Measurements from ENCODE around the gene ANKRD24.
"Not testable (repeated sequence)": the region's sequence is repeated elsewhere in the genome, so short reads cannot be mapped to it uniquely, and the experiment has no call there.

The ANKRD24 gene

DNA sequence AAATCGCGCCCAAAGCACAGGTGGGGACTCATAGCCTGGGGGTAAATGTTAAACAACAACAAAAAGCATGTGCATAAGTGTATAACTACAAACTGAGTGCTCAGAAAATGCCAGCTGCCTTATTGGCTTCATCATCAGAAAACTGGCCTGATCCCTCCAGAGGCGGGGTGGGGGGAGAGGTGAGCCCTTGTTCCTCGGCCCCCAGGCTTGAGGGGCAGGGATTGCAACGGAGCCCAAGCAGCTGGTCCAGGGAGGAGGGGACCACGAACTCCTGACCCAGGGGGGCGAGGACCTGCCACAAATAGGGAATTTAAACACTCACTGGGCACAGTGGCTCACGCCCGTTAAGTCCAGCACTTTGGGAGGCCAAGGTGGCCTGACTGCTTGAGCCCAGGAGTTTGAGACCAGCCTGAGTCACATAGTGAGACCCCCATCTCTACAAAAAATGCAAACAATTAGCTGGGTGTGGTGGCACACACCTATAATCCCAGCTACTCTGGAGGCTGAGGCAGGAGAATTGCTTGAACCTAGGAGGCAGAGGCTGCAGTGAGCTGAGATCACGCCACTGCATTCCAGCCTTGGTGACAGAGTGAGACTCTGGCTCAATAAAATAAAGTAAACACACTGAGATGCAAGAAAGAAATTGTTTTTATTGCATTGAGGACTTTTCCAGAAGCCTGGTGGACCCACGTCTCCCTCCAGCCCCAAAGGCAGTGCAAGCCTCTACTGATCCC, 8.8 kb upstream of the ANKRD24 start:
- DNase-seq (ENCODE audit: low read depth) = no peak

DNA sequence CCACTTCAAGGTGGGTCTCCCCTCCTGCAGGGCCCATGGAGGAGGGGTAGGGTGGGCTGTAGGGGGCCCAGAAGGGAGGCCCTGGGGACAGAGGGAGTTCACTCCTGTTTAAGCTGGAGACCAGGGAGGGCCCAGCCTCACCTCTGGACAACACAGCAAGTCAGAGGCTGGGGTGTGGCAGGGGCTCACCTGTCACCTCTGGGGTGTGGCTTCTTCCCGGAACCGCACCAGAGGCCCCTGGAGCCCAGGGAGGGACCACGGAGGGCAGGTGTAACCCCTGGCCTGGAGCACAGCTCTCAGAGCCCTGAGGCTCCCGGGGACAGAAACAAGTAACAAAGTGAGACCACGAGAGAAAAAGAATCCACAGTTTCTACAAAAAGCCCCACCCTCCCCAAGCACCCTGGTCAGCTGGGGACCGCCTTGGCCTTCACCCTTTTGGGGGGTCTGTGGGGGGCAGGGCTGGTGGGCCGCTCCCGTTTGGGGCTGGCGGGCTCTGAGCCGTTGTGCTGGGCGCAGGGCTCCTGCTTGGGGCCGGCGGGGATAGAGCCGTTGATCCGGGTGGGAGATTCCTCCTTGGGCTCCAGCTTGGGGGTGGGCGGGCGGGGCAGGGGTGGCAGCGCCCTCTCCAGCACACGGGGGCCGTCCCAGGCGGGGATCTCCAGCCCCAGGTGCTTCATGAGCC, 8.1 kb upstream of the ANKRD24 start:
- no peak for DNase-seq (ENCODE audit: low read depth)

DNA sequence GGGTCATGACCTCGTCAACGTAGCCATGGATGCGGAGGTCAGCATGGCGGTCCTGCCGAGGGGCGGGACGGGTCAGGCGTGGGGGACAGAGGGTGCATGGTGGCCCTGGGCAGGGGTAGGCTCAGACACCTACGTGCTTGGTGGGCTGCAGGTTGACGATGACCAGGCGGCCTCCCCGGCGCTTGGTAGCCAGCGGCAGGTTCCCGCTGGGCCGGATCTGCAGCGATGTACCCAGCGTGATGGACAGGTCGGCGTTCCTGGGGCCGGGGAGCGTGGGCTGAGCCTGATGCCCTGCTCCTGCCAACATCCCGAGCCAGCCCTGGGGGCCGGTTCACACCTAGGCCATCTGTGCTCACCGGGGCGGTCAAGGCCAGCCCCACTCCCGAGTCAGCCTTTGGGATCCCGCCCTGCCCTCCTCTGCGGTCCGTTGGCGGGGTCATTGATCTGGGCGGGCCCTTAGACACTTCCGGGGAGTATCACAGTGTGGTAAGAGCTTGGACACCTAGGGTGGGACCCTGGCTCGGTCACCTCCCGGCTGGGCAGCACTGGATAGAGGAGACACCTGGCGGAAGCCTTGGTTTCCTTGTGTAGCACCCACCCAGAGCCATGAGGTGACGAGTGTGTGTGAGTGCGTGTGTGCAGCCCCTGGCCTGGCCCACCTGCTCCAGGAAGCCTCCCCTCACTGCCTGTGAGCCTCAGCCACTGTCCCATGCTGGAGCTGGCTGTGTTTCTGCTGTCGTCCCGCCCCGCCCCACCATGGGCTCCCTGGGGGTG, 7.4 kb upstream of the ANKRD24 start:
- no peak for DNase-seq (ENCODE audit: low read depth)

DNA sequence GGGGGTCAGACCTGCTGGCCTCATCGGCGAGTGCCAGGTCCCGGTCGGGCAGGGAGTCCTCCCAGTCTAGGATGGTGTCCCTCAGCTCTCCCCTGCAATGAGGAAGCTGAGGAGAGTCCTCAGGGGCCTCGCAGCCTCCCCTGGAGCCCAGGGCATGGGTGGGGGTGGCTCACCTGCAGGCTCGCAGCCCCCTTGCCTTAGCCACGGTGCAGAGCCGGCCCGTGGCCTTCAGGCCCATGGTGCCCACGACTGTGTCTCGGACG, 6.9 kb upstream of the ANKRD24 start:
- no peak for DNase-seq (ENCODE audit: low read depth)

DNA sequence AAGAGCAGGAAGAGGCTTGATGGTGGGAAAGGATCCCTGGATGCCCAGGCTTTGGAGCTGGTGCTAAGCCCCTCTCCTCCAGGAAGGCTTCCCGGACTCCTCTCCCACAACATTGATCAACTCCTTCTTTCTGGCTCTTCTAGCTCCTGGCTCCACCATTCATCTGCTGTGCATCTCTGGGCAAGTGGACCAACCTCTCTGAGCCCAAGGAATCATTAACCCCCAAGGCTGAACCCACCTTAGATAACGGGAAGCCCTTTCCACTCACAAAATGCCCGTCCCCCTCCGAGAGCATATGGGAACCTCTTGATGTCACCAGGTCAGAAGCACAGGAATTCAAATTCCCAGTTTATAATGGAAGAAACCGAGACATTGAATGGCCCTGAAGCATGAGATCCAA, 5.3 kb upstream of the ANKRD24 start:
- DNase-seq (ENCODE audit: low read depth) = no peak

DNA sequence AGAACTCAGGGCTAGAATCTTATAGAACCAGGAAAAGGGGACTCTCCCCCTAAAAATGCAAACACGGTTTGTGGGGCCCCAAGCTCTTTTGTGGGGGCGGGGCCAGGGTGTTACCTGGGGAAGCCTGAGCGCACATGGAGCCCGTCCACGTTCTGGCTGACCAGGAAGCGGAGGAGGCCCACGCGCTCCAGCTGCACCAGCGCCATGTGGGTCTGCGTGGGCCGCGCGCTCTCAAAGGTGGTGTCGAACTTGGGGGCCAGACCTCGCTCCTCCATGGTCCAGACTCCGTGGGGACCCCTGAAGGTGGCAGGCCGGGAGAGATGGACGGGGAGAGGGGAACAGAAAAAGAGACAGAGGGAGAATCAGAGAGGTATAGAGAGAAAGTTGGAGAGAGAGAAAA, 3.5 kb upstream of the ANKRD24 start:
- no peak for DNase-seq (ENCODE audit: low read depth)

DNA sequence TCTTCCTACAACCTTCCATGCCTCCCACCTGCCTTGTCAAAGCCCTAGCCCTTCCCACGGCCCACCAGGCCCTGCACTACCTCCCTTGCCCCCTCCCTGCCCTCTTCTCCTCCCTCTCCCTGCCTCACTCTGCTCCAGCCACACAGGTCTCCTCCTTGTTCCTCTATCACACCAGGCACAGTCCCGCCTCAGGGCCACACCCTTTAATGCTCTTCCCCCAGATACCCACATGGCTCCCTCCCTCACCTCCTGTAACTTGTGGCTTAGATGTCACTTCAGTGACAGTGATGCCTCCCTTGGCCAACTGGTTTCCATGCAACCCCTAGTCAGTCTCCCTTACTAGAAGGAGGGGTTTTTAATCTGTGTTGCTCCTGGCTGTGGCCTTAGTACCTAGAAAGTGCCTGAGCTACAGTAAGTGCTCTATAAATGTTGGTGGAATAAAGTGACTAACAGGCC, 1.4 kb upstream of the ANKRD24 start:
- DNase-seq (ENCODE audit: low read depth) = no peak

DNA sequence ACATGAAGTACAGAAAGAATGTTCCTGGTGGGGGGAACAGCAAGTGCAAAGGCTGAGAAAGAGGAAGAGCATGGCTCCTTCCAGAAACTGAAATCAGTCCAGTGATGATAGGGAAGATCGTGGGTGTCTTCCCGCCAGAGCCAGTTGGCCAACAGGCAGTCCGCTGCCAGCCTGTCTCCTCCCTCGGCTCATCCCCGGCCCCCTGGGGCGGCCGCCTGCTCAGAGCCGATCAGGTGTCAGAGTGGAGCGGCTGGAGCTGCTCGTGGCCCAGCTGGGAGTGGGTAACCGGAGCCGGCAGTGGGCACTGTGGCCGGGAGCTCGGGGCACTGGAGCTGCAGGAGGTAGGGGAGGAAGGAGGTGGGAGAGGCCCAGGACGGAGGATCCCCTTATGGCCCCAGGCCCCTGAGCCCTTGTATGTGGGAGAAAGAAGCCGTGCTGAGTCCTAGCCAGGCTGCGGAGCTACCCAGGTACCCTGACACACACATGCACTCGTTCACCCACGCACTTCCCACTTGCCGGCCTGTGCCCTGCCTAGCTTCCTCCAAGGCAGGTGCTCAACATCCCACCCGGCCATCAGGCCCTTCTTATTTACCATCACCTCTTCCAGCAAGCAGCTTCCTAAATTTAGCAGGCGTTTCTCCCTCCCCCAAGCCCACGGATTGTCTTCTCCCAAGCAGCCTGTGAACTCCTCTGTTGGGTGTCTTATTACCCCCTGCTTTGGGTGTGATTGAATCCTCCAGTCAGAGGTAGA, 1.7 kb downstream of the ANKRD24 start:
- DNase-seq (ENCODE audit: low read depth) = no peak

DNA sequence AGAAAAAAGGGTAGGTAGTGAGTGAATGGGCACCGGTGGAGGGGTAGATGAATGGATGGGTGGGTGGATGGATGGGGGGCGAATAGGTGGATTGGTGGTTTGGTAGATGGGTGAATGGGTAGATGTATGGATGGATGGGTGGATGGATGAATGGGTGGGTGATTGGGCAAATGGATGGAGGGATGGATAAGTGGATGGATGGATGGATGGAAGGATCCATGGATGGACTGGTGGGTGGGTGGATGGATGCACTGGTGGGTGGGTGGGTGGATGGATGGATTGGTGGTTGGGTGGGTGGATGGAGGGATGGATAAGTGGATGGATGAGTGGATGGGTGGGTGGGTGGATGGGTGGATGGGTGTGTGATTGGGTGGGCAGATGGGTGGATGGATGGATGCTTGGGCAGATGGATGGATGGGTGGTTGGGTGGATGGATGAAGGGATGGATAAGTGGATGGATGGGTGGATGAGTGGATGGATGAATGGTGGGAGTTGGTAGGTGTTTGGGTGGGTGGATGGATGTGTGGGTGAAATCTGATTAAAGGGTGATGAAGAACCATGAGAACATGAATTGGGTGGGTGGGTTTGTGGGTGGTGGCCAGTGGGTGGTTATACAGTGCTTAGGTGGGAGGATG, 2.3 kb downstream of the ANKRD24 start:
- DNase-seq (ENCODE audit: low read depth) = no peak

DNA sequence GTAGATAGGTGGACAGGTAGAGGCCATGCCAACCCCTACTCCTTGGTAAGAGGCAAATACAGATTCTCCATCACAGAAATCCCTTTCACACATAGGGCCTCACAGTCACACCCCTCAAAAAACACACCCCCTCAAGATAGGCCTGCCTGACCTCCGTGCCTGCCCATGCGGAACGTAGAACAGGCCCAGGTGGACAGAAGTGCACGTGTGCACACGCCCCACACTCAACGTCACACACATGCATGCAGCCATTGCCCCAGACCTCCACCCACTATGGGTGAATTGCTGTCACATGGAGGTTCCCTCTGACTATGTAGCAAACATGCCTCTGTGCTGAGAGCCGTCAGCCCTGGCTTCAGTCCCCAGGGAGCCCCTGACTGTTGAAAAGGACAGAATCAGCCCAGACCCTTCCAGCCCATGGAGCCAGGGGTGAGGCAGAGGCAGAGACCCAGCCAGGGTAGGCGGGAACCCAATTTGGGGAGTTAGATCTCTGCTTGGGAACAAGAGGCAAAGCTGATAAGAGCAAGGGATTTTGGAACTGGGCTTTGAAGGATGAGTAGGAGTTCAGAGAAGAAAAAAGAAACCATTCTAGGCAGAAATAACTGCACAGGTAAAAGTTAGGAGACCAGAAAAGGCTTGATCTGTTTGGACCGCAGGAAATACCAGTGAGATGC, 3.1 kb downstream of the ANKRD24 start:
- no peak for DNase-seq (ENCODE audit: low read depth)

DNA sequence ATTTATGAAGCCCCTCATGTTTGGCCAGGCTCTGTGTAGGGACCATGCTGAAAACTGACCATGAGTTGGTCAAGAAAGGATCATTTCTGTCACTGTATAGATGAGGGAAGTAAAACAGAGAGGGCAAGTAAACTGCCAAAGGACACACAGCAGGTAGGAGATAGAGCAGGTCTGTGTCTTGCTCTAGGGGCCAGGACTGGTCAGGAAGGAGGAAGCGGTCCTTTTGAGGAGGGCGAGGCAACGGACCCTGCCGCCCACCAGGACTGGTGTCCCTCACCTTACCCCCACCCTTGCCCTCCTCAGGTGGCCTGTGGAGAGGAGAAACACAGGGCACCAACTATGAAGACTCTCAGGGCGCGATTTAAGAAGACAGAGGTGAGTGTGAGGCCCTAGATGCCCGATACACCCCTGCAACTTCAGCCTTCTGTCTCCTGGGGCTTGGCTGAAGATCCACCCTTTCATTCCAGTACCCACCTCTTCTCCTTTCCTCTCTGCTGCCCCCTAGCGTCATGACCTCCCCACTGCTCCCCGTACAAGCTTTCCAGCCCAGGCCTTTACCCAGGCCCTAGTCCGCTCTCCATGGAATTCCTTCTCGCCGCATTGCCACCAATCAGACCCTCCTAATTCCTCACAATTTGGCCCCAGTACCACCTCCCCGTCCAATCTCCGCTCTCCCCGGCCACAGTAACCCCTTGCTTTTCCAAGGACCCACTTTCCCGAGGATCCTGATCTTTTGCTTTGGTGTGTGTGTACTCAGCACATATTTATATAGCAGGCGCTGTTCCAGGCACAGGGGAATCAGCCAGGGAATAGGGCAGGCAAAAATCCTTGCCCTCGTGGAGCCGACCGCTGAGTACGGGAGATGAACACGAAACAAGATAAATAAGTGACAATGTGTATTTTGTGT, 3.9 kb downstream of the ANKRD24 start:
- peak; percentile 64 for DNase-seq (ENCODE audit: low read depth)

DNA sequence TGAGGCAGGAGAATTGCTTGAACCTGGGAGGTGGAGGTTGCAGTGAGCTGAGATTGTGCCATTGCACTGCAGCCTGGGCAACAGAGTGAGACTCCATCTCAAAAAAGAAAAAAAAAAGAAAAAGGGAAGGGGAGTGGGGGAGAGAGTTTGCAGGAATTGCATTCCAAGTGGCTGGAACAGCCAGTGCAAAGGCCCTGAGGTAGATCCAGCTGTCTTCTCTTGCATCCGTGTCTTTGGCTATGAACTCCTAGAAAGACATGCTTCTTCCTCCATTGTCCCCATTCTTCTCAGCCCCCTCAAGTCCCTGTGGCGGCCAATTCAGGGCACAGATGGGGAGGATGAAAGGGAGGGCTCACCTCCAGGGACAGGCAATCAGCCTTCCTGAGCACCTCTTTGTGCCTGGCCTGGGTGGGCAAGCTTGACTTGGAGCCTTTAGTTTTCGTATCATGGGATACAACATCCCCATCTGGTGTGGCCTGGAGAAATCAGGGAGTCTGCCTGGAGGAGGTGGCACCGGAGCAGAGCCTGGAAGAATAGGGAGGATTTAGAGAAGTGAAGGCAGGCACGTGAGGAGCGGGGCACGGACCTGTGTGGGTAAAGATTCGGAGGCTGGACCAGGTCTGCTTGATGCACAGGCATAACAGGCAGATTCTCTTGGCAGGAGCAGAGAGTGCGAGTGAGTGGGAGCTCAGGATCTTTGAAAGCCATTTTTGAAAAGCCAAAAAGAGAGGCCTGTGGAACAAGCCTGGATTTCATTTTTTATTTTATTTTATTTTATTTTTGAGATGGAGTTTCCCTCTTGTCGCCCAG, 5.0 kb downstream of the ANKRD24 start:
- no peak for DNase-seq (ENCODE audit: low read depth)

DNA sequence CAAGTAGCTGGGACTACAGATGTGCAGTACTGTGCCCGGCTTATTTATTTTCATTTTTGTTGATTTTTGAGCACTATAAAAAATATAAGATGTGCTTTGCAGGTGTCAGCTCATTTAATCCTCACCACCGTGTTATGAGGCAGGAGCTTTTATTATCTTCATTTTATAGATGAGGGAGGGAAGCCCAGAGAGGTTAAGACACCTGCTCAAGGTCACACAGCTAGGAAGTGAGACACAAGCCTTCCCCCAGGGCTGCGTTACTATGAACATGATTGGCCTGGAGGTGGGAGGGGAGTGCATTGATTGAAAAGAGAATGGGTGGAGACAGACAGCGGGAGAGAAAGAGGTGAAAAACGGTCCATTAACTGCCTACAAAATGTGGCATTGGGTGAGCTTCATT, 7.2 kb downstream of the ANKRD24 start:
- DNase-seq (ENCODE audit: low read depth) = no peak

DNA sequence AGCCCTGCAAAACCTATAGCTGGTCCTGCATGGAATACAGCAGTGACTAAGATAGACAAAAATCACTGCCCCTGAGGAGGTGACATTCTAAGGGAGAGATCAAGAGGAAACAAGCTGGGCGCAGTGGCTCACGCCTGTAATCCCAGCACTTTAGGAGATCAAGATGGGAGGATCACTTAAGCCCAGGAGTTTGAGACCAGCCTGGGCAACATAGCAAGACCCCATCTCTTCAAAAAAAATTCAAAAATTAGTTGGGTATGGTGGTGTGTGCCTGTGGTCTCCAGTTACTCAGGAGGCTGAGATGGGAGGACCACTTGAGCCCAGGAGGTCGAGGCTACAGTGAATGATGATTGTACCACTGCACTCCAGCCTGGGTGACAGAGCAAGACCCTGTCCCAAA, 10.0 kb downstream of the ANKRD24 start:
- DNase-seq (ENCODE audit: low read depth) = not testable (repeated sequence)

DNA sequence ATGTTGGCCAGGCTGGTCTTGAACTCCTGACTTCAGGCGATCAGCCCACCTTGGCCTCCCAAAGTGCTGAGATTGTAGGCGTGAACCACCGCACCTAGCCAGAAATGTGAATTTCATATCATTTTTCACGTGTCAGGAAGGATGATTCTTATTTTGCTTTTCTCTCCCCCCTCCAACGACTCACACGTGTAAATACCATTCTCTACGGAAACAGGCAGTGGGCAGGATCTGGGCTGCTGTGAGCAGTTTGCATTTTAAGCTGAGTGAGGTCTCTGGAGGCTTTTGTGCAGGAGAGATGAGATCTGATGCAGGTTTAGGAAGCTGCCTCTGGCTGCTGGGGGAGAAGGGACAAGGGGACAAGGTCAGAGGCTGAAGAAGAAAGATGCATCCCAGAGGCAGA, 11.9 kb downstream of the ANKRD24 start:
- DNase-seq (ENCODE audit: low read depth) = no peak

DNA sequence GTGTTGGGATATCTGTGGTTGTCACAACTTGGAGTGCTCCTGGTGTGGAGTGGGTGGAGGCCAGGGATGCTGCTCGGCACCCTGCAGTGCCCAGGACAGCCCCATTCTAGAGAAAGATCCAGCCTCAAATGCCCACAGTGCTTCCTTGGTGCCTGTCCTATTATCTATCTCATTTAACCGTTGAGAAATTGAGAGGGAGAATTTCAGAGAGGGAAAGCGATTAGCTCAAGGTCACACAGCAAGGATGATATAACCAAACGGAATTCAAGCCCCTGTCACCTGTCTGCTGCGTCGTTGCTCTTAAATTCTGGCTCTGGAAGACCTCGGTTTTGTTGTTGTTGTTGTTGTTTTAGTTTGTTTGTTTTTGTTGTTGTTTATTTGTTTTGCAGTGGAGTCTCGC, 13.5 kb downstream of the ANKRD24 start:
- DNase-seq (ENCODE audit: low read depth) = no peak

DNA sequence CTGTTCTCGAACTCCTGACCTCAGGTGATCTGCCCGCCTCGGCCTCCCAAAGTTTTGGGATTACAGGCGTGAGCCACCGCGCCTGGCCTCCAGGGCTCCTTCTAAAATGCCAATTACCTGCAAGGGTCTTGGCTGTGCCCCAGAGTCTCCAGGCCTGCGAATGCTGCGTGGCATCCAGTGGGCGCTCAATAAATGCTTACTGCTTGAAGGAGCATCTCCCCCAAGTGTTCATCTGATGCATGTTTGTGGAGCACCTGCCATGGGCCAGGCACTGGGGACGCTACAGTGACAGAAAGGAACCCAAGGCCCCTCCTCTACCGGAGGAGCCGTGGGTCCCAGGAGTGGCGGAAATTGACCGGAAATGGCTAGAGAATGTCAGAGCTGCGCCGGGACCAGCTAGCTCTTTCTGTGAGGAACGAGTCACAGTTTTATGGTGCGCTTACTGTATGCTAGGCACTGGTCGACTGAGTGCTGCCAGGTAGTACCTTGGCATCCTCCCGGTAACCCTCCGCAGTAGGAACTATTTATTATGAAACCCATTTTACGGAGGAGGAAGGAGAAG, 14.2 kb downstream of the ANKRD24 start:
- DNase-seq (ENCODE audit: low read depth) = no peak

DNA sequence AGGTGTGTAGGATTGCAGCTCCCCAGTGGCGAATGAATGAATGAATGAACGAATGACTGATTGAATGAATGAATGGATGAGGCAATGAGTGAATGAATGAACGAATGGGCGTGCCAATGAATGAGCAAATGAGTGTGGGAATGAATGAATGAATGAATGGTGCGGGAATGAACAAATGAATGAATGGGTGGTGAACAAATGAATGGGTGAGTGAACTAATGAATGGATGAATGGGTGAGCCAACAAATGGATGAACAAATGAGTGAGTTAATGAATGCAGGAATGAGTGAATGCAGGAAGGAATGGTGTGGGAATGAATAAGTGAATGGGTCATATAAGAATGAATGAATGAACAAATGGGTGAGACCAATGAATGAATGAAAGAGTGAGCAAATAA, 14.7 kb downstream of the ANKRD24 start:
- DNase-seq (ENCODE audit: low read depth) = no peak

Data from T follicular helper cell (primary cell).